Posterior cingulate gyrus (tissue), 11 donors: ENCODE data around the gene SMG6.
"Not testable (repeated sequence)": the region's sequence is repeated elsewhere in the genome, so short reads cannot be mapped to it uniquely, and the experiment has no call there.

ENCODE experiments used
- DNase-seq, 10 donors: peaks; one replicate each; pipeline versions ENCODE4 v3.0.0 to v3.0.0-alpha.2; 2020 to 2021; ENCODE audit warnings: mixed read lengths in 3 of 10
- intact Hi-C: fragments of 100-400 bp; cut with DNase I; formaldehyde crosslinking; loops from one replicate; pipeline ENCODE4 v1.15.1; 2023

Gene SMG6

DNA sequence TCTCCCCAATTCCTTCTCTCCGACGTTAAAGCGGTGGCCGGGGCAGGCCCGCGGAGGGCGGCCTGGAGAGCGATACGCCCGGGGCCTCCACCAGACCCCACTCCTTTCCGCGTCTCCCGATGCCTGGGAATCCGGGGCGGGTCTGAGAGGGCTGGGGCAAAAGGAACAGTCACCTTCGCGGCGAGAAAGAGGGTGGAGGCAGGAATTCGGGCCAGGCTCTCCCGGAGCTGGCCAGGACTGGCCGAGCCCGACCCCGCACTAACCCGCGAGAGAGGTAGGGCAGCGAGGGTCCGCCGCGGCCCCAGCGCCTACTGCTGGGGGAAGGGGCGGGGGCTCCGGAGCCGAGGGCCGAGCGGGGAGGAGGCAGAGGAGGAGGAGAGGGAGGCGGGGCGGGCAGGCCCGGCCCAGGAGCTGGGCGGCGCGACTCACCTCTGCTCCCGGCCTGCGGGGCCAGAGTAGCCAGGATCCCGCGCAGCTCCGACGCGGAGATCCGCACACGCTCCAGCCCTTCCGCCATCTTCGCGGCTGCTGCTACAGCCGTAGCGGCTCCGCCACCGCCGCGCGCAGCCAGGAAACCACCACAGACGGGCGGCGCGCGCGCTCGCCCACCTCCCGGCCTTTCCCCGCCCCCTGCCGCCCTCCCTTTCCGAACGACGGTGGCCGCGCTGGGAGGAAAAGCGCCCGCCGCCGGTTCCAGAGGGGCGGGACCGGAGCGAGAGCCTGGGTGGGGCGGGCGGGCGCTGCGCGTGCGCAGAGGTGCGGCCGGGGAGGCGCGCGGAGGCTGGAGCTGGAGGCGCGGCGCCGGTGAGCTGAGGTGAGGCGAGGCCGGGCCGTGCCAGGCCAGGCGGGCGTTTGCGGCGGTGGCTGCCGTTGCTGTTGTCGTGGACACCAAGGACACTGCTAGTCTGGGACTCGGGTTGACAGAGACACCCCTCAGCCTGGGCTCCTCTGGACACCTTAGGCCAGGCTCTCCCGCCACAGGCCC, at the start of gene SMG6, which contains the start of gene SRR:
Gene SMG6, minus strand, starts transcription at position 582 of the 985 bp plus-strand sequence. Its CDS starts 65 bp downstream, at position 517.
Gene SRR, plus strand, starts transcription at position 747 of the 985 bp plus-strand sequence. CDS start 11,611 bp downstream, outside the sequence.
- peak; percentile 84 to 98 (median 91) for DNase-seq
- intact Hi-C loops = loop anchor here (2.0 kb wide), 1 partner anchor 33 kb away; the partner anchor contains the start of genes SGSM2 and TSR1

DNA sequence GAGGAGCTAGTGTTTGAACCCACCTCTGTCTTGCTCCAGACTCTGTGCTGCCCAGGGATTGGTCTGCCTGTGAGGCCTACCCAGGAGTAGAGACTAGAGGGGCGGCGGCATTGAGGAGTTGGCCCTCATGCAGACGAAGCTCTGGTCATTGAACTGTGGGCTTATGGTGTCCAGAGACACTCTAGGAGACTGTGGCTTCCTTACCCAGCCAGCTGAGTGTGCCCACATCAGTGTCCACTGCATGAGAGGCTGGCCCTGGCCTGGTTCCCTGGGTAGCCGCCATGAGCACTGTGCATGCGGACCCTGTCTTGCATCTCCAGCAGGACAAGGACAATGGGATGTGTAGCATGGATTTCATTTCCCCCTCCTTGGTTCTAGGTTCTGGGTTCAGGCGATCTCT, 47.7 kb upstream of the SMG6 start:
- DNase-seq = peak in 3 of 10 donors; percentile 34 to 72 (median 50)
- intact Hi-C loops = no loop called here

DNA sequence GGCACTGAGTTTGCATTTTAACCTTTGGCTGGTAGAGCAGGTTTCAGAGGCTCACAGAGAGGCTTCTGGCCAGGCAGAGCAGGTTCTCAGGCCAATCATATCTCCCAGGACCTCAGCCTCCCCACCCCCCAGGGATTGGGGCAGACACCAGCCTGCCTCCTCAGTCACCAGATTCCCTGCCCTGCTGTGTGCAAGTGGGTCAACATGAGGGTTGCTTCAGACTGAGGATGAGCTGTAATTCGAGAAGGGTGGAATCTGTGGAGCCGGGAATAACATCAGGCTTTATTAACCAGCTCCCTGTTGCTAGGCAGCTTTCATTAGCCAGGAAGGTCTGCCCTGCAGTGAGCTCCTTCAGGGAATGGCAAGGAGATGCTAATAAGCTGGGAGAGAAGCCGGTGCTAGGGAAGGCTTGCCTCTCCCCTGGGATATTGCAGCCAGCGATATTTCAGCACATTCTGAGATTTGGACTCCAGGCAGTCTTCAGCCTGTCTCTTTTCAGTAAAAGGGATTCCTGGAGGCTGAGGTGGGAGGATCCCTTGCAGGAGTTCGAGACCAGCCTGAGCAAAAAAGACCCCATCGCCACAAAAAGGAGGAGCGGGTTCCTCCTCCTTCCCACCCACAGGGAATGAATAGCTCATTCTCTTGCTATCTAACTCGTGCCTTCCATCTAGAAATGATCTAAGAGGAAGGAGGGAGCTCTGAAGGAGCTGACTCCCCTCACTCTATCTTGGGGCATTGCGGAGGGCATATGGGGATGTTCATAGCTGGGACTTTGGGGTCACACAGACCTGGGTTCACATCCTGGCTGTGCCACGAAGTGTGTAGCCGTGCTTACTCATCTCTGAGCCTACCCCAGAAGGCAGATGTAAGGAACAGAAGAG, 44.5 kb upstream of the SMG6 start:
- peak in 4 of 10 donors; percentile 18 to 85 (median 58) for DNase-seq
- intact Hi-C loops = no loop called here

GRCh38 chr17:2346475-2346874, 42.9 kb upstream of the SMG6 start:
- peak in 1 of 10 donors; percentile 45 for DNase-seq
- intact Hi-C loops = no loop called here

GRCh38 chr17:2344528-2344927, 40.9 kb upstream of the SMG6 start:
- intact Hi-C loops = no loop called here
- DNase-seq = peak in 1 of 10 donors; percentile 29

GRCh38 chr17:2343421-2343820, 39.8 kb upstream of the SMG6 start:
- intact Hi-C loops = no loop called here
- no peak for DNase-seq

DNA sequence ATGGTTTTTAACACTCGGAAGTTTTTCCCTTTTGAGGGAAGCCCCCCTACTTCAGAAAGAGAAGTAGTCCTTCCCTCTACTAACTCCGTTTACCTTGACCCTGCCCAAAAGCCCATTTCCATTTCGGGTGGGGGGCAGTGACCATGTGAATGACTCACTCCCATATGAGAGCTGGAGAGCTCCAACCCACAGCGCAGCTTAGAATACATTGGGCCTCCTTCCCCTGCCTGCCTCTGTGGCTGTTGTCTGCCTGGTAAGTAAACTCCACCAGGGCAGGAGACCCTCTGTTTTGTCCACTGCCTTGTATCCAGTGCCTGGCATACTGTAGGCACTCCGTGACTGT, 34.7 kb upstream of the SMG6 start:
- intact Hi-C loops = no loop called here
- DNase-seq = peak in 2 of 10 donors; percentile 70 to 86

GRCh38 chr17:2337544-2338314, 34.1 kb upstream of the SMG6 start:
- intact Hi-C loops = loop anchor here (2.0 kb wide), 1 partner anchor 35 kb away; the partner anchor contains the start of genes SMG6 and SRR
- DNase-seq = peak; percentile 38 to 95 (median 73)

- peak; percentile 42 to 95 (median 67) for DNase-seq
- intact Hi-C loops = loop anchor here (2.0 kb wide), 1 partner anchor 34 kb away; the partner anchor contains the start of genes SMG6 and SRR
Observed at GRCh38 chr17:2336852-2337543, 33.4 kb upstream of the SMG6 start, which contains the start of gene SGSM2. Gene SGSM2, plus strand, starts transcription at chr17:2337501. Its CDS starts 188 bp downstream, at chr17:2337689.

DNA sequence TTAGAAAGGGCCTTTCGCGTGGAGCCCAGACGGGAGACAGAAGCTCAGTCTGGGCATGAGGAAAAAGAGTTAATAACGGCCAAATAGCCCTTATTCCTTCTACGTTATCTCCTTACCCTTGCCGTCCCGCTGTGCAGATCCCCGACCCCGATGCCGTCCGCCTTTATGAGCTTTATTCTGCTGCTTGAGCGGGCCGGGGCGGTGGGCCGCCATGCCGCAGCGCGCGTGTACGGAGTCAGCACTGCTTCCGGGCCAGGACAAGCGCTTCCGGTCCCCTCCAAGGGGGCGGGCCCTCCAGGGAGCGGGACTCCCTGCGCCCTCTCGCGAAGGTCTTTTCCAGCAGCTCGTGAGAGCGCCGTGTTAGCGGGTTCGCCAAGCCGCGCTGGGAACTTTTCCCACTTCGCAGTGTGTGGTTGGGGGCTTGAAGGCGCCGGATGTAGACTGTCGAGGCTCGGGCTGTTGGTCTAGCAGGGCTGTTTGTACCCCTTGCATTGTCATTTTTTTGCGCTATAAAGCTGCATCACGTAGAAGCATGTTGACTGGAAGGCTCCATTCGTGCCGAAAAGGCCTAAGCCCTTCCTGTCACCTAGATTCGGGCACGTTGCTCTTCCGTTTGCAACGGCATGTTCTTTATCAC, 32.7 kb upstream of the SMG6 start, which contains the start of gene TSR1:
Gene TSR1, minus strand, starts transcription at position 243 of the 637 bp plus-strand sequence. Its CDS starts 30 bp downstream, at position 213.
- DNase-seq = peak; percentile 90 to 99 (median 94)
- intact Hi-C loops = loop anchor here (2.0 kb wide), 1 partner anchor 34 kb away; the partner anchor contains the start of genes SMG6 and SRR

GRCh38 chr17:2335726-2336214, 32.2 kb upstream of the SMG6 start:
- DNase-seq = peak in 1 of 10 donors; percentile 83
- intact Hi-C loops = loop anchor here (2.0 kb wide), 1 partner anchor 33 kb away; the partner anchor contains the start of genes SMG6 and SRR

- intact Hi-C loops = no loop called here
- no peak for DNase-seq
Observed at GRCh38 chr17:2331303-2331702, 27.7 kb upstream of the SMG6 start.

- DNase-seq = no peak
- intact Hi-C loops = no loop called here
Observed at GRCh38 chr17:2323629-2324314, 20.2 kb upstream of the SMG6 start.

DNA sequence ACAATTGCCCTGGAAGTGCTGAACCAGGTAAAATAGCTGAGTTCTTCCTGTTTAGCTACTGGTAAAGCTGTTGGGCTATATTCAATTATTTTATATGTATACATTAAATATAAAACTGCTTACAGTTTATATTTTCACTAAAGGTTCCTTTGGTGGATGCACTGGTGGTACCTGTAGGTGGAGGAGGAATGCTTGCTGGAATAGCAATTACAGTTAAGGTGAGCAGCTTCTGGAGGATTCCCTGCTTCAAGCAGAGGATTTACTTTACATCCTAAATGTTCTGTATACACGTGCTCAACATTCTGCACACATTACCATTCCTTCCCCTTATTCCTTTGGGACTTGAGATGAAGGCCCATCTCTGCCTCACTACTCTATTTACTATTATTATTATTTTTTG, 17.8 kb upstream of the SMG6 start:
- intact Hi-C loops = no loop called here
- DNase-seq = no peak

DNA sequence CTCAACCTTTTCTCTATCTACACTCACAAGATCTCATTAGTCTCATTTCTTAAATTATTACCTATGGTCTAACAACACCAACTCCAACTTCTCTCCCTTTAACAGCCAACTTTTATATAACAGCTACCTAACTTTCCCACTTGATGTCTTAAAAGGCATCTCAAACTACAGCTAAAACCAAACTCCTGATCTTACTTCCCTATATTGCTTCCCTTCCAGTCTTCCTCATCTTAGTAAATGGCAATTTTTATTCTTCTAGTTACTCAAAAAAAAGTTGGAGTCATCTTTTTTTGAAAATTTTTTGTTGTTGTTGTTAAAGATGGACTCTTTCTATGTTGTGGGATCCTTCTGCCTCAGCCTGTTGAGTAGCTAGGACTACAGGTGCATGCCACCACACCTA, 15.5 kb upstream of the SMG6 start:
- intact Hi-C loops = no loop called here
- DNase-seq = no peak

DNA sequence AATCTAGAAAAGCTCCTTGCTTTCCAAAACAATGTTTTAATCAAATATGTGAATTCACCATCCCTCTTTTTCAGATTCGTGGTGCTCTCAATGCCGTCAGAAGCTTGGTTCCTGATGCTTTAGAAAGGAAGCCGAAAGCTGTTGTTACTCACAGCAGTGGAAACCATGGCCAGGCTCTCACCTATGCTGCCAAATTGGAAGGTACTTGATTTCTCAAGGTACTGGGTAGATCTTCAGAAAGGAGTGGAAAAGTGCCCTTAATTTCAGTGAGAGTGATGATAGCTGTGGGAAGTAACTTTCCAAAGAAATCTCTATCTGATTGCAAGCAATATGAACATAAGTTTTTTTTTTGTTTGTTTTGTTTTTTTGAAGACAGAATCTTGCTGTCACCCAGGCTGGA, 14.2 kb upstream of the SMG6 start:
- no peak for DNase-seq

GRCh38 chr17:2316916-2317205, 13.3 kb upstream of the SMG6 start:
- DNase-seq, intact Hi-C loops: not testable (repeated sequence)

More for the DNA sequence above, 14.2 kb upstream of the SMG6 start:
- intact Hi-C loops = no loop called here

DNA sequence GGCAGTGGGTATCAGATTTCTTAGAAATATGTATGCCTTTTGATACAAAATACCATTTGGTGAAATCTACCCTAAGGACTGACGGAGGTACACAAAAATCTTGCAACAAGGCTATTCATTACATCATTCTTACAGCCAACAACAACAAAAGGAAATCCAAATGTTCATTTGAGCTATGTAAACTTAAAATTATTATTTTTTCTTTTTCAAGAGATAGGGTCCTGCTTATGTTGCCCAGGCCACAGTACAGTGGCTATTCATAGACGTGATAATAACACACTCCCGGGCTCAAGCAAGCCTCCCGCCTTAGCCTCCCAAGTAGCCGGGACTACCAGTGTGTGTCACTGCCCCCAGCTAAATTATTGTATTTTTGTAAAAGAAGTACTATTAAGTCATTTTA, 9.2 kb upstream of the SMG6 start:
- intact Hi-C loops = no loop called here
- peak in 1 of 10 donors; percentile 58 for DNase-seq
